ENCODE results near the gene FARP1.

The FARP1 gene

DNA sequence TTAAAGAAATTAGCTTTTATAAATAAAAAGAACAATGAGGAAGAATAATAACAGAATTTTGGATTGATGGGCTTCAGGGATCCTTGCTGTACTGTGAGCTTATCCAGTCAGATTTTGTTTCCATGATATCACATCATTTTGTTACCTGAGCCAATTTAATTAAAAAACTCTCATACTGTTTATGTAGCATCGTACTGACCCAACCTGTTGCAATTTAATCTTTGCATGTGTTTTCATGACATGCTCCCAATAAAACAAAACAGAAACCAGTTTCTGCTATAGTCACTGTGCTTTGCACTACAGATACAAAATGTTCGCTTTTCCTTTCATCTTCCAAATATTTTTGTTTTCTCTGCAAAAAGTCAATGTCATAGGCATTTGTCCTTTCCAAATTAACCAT is 143.9 kb downstream of the FARP1 start:
- no peak overlapping the region for H3K4me3 ChIP-seq (ENCODE audit: low read depth, low read length)
- H3K79me2 ChIP-seq (ENCODE audit: control insufficient read depth, insufficient read depth, low read length, unreplicated experiment) = no peaks in the 10 kb centered on the region
- H3K4me1 ChIP-seq (ENCODE audit: control insufficient read depth, insufficient read depth, low read length, unreplicated experiment) = no peaks in the 10 kb centered on the region
- no peak overlapping the region for H2AFZ ChIP-seq (ENCODE audit: low read length, unreplicated experiment)
- H3K27me3 ChIP-seq (ENCODE audit: insufficient read depth, low read length) = no peaks in the 10 kb centered on the region
- no peak overlapping the region for H3K27ac ChIP-seq (ENCODE audit: low read depth, low read length)
- no peaks in the 10 kb centered on the region for H3K36me3 ChIP-seq (ENCODE audit: insufficient read depth, low read length)

DNA sequence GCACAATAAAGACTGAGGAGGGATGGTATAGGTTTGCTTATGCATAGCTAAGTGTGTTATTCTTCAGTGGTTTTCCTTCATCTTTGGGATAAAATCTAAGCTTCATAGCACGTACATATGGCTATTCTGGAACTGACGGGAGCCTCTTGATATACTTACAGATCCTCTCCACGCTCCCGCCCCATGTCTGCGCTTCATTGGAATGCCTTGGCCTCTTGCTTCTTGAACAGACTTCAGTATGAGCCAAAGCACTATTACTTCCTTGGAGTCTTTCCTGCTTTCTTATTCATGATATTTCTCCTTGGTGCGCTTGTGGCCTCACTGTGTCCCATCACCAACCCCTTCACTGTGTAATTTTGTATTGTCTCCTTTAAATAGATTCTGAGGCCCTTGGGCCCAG is 145.3 kb downstream of the FARP1 start:
- Histone ChIP-seq H3K4me3 (ENCODE audit: low read depth, low read length) (no peak overlapping the region), H2AFZ (ENCODE audit: low read length, unreplicated experiment) (no peak overlapping the region), H3K27ac (ENCODE audit: low read depth, low read length) (no peak overlapping the region), H3K36me3 (ENCODE audit: insufficient read depth, low read length) (no peaks in the 10 kb centered on the region), H3K79me2 (ENCODE audit: control insufficient read depth, insufficient read depth, low read length, unreplicated experiment) (no peaks in the 10 kb centered on the region), H3K27me3 (ENCODE audit: insufficient read depth, low read length) (no peaks in the 10 kb centered on the region), H3K4me1 (ENCODE audit: control insufficient read depth, insufficient read depth, low read length, unreplicated experiment) (no peaks in the 10 kb centered on the region)

- Histone ChIP-seq H2AFZ (ENCODE audit: low read length, unreplicated experiment) (no peak overlapping the region), H3K36me3 (ENCODE audit: insufficient read depth, low read length) (no peaks in the 10 kb centered on the region), H3K27ac (ENCODE audit: low read depth, low read length) (no peak overlapping the region), H3K4me3 (ENCODE audit: low read depth, low read length) (no peak overlapping the region), H3K27me3 (ENCODE audit: insufficient read depth, low read length) (no peaks in the 10 kb centered on the region), H3K79me2 (ENCODE audit: control insufficient read depth, insufficient read depth, low read length, unreplicated experiment) (no peaks in the 10 kb centered on the region), H3K4me1 (ENCODE audit: control insufficient read depth, insufficient read depth, low read length, unreplicated experiment) (no peaks in the 10 kb centered on the region)
Measured at GRCh38 chr13:98289339-98289945, 146.5 kb downstream of the FARP1 start.

- Histone ChIP-seq H3K79me2 (ENCODE audit: control insufficient read depth, insufficient read depth, low read length, unreplicated experiment) (no peaks in the 10 kb centered on the region), H3K4me3 (ENCODE audit: low read depth, low read length) (no peak overlapping the region), H3K4me1 (ENCODE audit: control insufficient read depth, insufficient read depth, low read length, unreplicated experiment) (no peaks in the 10 kb centered on the region), H2AFZ (ENCODE audit: low read length, unreplicated experiment) (no peak overlapping the region), H3K27ac (ENCODE audit: low read depth, low read length) (no peak overlapping the region), H3K27me3 (ENCODE audit: insufficient read depth, low read length) (no peaks in the 10 kb centered on the region), H3K36me3 (ENCODE audit: insufficient read depth, low read length) (no peaks in the 10 kb centered on the region)
Measured at GRCh38 chr13:98290261-98290660, 147.4 kb downstream of the FARP1 start.

DNA sequence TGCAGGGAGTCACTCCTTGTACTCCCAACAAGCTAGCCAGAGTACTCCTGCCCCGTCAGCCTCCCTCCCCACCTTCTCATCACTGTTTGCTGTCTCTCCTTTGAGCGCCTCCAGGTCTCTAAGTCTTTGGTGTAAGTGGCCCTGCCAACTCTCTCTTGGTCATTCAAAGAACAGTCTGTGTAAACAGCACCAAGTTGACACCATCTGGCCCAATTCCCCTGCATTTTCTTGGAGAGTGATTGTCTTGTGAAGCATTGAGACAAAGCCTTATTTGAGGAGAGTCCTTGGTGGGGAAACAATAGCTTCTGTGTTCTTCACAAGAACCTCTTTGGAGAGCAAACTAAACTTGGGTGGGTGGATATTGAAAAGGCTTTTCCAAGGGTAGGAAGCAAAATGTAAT is 148.8 kb downstream of the FARP1 start:
- Histone ChIP-seq H3K79me2 (ENCODE audit: control insufficient read depth, insufficient read depth, low read length, unreplicated experiment) (no peaks in the 10 kb centered on the region), H3K27me3 (ENCODE audit: insufficient read depth, low read length) (no peaks in the 10 kb centered on the region), H2AFZ (ENCODE audit: low read length, unreplicated experiment) (no peak overlapping the region), H3K36me3 (ENCODE audit: insufficient read depth, low read length) (no peaks in the 10 kb centered on the region), H3K4me1 (ENCODE audit: control insufficient read depth, insufficient read depth, low read length, unreplicated experiment) (no peaks in the 10 kb centered on the region), H3K4me3 (ENCODE audit: low read depth, low read length) (no peak overlapping the region), H3K27ac (ENCODE audit: low read depth, low read length) (no peak overlapping the region)

GRCh38 chr13:98293103-98293502 is 150.2 kb downstream of the FARP1 start:
- Histone ChIP-seq H3K79me2 (ENCODE audit: control insufficient read depth, insufficient read depth, low read length, unreplicated experiment) (no peaks in the 10 kb centered on the region), H3K4me3 (ENCODE audit: low read depth, low read length) (no peak overlapping the region), H3K27ac (ENCODE audit: low read depth, low read length) (no peak overlapping the region), H3K36me3 (ENCODE audit: insufficient read depth, low read length) (no peaks in the 10 kb centered on the region), H3K27me3 (ENCODE audit: insufficient read depth, low read length) (no peaks in the 10 kb centered on the region), H3K4me1 (ENCODE audit: control insufficient read depth, insufficient read depth, low read length, unreplicated experiment) (no peaks in the 10 kb centered on the region), H2AFZ (ENCODE audit: low read length, unreplicated experiment) (no peak overlapping the region)

DNA sequence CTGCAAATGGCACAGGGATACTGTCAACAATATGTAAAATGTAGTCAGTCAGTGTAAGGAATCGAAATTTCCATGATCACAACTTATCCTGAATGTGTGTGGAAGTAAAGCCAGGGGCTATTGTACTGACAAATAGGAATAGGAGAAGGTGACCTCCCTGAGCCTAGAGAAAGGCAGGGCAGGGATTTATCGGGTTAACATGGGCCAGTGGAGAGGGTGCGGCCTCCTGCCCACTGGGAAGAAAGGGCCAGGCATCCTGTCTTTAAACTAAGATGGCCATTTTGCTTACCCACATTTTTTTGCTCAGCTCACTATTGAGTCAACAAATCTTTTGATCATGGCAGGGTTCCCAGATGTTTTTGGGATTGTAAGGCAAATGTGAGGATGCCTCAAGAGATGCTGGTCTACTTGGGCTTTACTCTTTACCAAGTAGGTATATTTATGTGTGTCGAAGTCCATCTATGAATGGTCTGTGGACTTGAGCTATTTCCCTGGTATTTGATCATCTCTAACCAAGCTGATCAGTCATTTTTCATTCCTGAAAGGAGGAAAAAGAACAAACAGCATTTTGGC is 150.8 kb downstream of the FARP1 start:
- H3K4me1 ChIP-seq (ENCODE audit: control insufficient read depth, insufficient read depth, low read length, unreplicated experiment) = no peaks in the 10 kb centered on the region
- H3K79me2 ChIP-seq (ENCODE audit: control insufficient read depth, insufficient read depth, low read length, unreplicated experiment) = no peaks in the 10 kb centered on the region
- no peak overlapping the region for H3K27ac ChIP-seq (ENCODE audit: low read depth, low read length)
- H3K4me3 ChIP-seq (ENCODE audit: low read depth, low read length) = no peak overlapping the region
- no peaks in the 10 kb centered on the region for H3K36me3 ChIP-seq (ENCODE audit: insufficient read depth, low read length)
- H2AFZ ChIP-seq (ENCODE audit: low read length, unreplicated experiment) = no peak overlapping the region
- no peaks in the 10 kb centered on the region for H3K27me3 ChIP-seq (ENCODE audit: insufficient read depth, low read length)

DNA sequence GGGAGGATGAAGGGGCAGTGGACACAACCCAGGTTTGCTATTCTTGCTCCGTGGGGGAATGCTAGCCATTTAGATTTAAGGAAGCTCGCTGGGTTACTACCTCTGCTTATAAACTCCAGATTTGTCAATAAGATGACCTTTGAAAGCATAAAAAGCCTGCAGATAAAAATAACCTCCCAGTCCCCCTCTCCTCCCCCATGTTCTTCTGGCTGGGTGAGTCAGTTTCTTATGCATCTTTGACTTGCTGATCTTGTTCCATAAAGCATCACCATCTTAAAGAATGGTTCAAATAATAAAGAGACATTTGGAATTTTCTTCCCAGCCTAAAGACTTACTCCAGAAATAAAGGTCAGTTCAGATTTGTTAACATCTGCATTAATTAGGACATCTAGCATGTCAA is 152.5 kb downstream of the FARP1 start:
- H3K4me3 ChIP-seq (ENCODE audit: low read depth, low read length) = no peak overlapping the region
- peaks cover 2% of the 10 kb centered on the region for H3K79me2 ChIP-seq (ENCODE audit: control insufficient read depth, insufficient read depth, low read length, unreplicated experiment)
- no peaks in the 10 kb centered on the region for H3K27me3 ChIP-seq (ENCODE audit: insufficient read depth, low read length)
- no peak overlapping the region for H2AFZ ChIP-seq (ENCODE audit: low read length, unreplicated experiment)
- H3K27ac ChIP-seq (ENCODE audit: low read depth, low read length) = no peak overlapping the region
- peaks cover 11% of the 10 kb centered on the region for H3K4me1 ChIP-seq (ENCODE audit: control insufficient read depth, insufficient read depth, low read length, unreplicated experiment)
- no peaks in the 10 kb centered on the region for H3K36me3 ChIP-seq (ENCODE audit: insufficient read depth, low read length)

- H3K4me1 ChIP-seq (ENCODE audit: control insufficient read depth, insufficient read depth, low read length, unreplicated experiment) = peaks cover 11% of the 10 kb centered on the region
- no peak overlapping the region for H2AFZ ChIP-seq (ENCODE audit: low read length, unreplicated experiment)
- no peak overlapping the region for H3K27ac ChIP-seq (ENCODE audit: low read depth, low read length)
- peaks cover 2% of the 10 kb centered on the region for H3K79me2 ChIP-seq (ENCODE audit: control insufficient read depth, insufficient read depth, low read length, unreplicated experiment)
- no peaks in the 10 kb centered on the region for H3K27me3 ChIP-seq (ENCODE audit: insufficient read depth, low read length)
- H3K4me3 ChIP-seq (ENCODE audit: low read depth, low read length) = no peak overlapping the region
- H3K36me3 ChIP-seq (ENCODE audit: insufficient read depth, low read length) = no peaks in the 10 kb centered on the region
Measured at GRCh38 chr13:98297051-98297450, 154.2 kb downstream of the FARP1 start.

GRCh38 chr13:98297745-98298144 is 154.9 kb downstream of the FARP1 start:
- peaks cover 11% of the 10 kb centered on the region for H3K4me1 ChIP-seq (ENCODE audit: control insufficient read depth, insufficient read depth, low read length, unreplicated experiment)
- H3K36me3 ChIP-seq (ENCODE audit: insufficient read depth, low read length) = no peaks in the 10 kb centered on the region
- H3K4me3 ChIP-seq (ENCODE audit: low read depth, low read length) = no peak overlapping the region
- H2AFZ ChIP-seq (ENCODE audit: low read length, unreplicated experiment) = no peak overlapping the region
- H3K79me2 ChIP-seq (ENCODE audit: control insufficient read depth, insufficient read depth, low read length, unreplicated experiment) = peaks cover 2% of the 10 kb centered on the region
- H3K27ac ChIP-seq (ENCODE audit: low read depth, low read length) = no peak overlapping the region
- H3K27me3 ChIP-seq (ENCODE audit: insufficient read depth, low read length) = no peaks in the 10 kb centered on the region

- H3K36me3 ChIP-seq (ENCODE audit: insufficient read depth, low read length) = no peaks in the 10 kb centered on the region
- H3K79me2 ChIP-seq (ENCODE audit: control insufficient read depth, insufficient read depth, low read length, unreplicated experiment) = peaks cover 2% of the 10 kb centered on the region
- H3K4me3 ChIP-seq (ENCODE audit: low read depth, low read length) = no peak overlapping the region
- no peak overlapping the region for H2AFZ ChIP-seq (ENCODE audit: low read length, unreplicated experiment)
- H3K27ac ChIP-seq (ENCODE audit: low read depth, low read length) = no peak overlapping the region
- peaks cover 11% of the 10 kb centered on the region for H3K4me1 ChIP-seq (ENCODE audit: control insufficient read depth, insufficient read depth, low read length, unreplicated experiment)
- H3K27me3 ChIP-seq (ENCODE audit: insufficient read depth, low read length) = no peaks in the 10 kb centered on the region
Measured at GRCh38 chr13:98298599-98298998, 155.7 kb downstream of the FARP1 start.

Measured in ACC112 (cell line).